Tibial artery (tissue), 4 donors: ENCODE results near the gene GTF2IRD1.

Experiments used
- DNase-seq, 2 donors: peaks; one replicate each; pipeline ENCODE4 v3.0.0-alpha.2; 2019
- H3K27ac ChIP-seq, 2 donors: fragments of 200-600 bp; sonication (generic) in 1 of 2; 1 replicate in 1 of 2; 2 replicates in 1 of 2; pipeline ENCODE4 v1.5.1; 2018 to 2019; ENCODE audit warnings: mild to moderate bottlenecking in 1 of 2
- H3K27me3 ChIP-seq, 2 donors: fragments of 200-600 bp; sonication (generic) in 1 of 2; one replicate each; pipeline versions ENCODE4 v1.5.1 to v1.6.0; 2016 to 2019
- H3K36me3 ChIP-seq, 3 donors: fragments of 200-600 bp; sonication (generic) in 2 of 3; one replicate each; pipeline ENCODE4 v1.5.1; 2016 to 2019; ENCODE audit warnings: mild to moderate bottlenecking in 2 of 3
- H3K4me1 ChIP-seq, 4 donors: fragments of 200-600 bp; sonication (generic) in 2 of 4; 1 replicate in 3 of 4; 2 replicates in 1 of 4; pipeline ENCODE4 v1.5.1; 2016 to 2019
- H3K4me3 ChIP-seq, 2 donors: fragments of 200-600 bp; sonication (generic) in 1 of 2; 1 replicate in 1 of 2; 2 replicates in 1 of 2; pipeline ENCODE4 v1.5.1; 2018 to 2019; ENCODE audit warnings: mild to moderate bottlenecking in 2 of 2
- H3K9me3 ChIP-seq, 3 donors: fragments of 200-600 bp; sonication (generic) in 1 of 3; one replicate each; pipeline ENCODE4 v1.5.1; 2016 to 2019
- CTCF ChIP-seq, 2 experiments: fragments of 200-600 bp in 1 of 2; fragments of 450-650 bp in 1 of 2; IDR thresholded peaks; one replicate each; pipeline ENCODE4 v1.5.1; 2017 to 2019; ENCODE audit warnings: antibody characterized with exemption in 2 of 2, mild to moderate bottlenecking in 1 of 2, moderate library complexity in 1 of 2
- intact Hi-C: fragments of 100-400 bp; cut with DNase I; formaldehyde crosslinking; loops from one replicate; pipeline ENCODE4 v1.15.0; 2023; ENCODE audit warnings: low total_unique reads

Gene GTF2IRD1

GRCh38 chr7:74455928-74456327 lies 2.2 kb downstream of the GTF2IRD1 start:
- no peaks in the 10 kb centered on the region for H3K27me3 ChIP-seq
- no peaks in the 10 kb centered on the region for H3K9me3 ChIP-seq
- peaks cover 0 to 28% (median 20%) of the 10 kb centered on the region in 4 donors for H3K4me1 ChIP-seq
- TF ChIP-seq CTCF (IDR thresholded peaks at IDR 0.05), result no peak
- intact Hi-C loops, result loop anchor here (2.0 to 10.0 kb wide), 2 partner anchors 25 to 199 kb away; partner anchors contain the start of gene GTF2I
- DNase-seq, result no peak
- no peaks in the 10 kb centered on the region for H3K36me3 ChIP-seq
- peak overlapping the region; percentile 90 to 94 for H3K27ac ChIP-seq
- no peak overlapping the region for H3K4me3 ChIP-seq

DNA sequence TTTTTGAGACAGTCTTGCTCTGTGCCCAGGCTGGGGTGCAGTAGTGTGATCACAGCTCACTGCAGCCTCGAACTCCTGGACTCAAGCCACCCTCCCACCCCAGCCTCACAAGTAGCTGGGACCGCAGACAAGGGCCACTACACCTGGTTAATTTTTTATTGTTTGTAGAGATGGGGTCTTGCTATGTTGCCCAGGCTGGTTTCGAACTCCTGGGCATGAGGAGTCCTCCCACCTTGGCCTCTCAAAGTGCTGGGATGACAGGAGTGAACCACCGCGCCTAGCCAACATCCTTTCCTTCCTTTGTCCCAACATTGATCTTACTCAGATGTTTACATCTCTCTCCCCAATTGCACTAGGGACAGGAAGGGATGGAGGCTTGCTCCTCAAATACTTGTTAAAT lies 3.3 kb downstream of the GTF2IRD1 start:
- intact Hi-C loops, result loop anchor here (10.0 kb wide), 1 partner anchor 198 kb away; the partner anchor contains the start of gene GTF2I
- H3K36me3 ChIP-seq, result no peaks in the 10 kb centered on the region
- H3K27me3 ChIP-seq, result no peaks in the 10 kb centered on the region
- no peaks in the 10 kb centered on the region for H3K9me3 ChIP-seq
- no peak for DNase-seq
- H3K4me3 ChIP-seq, result no peak overlapping the region
- peaks cover 0 to 28% (median 20%) of the 10 kb centered on the region in 4 donors for H3K4me1 ChIP-seq
- peak overlapping the region in 1 of 2 donors; percentile 26 for H3K27ac ChIP-seq
- TF ChIP-seq CTCF (IDR thresholded peaks at IDR 0.05), result no peak

DNA sequence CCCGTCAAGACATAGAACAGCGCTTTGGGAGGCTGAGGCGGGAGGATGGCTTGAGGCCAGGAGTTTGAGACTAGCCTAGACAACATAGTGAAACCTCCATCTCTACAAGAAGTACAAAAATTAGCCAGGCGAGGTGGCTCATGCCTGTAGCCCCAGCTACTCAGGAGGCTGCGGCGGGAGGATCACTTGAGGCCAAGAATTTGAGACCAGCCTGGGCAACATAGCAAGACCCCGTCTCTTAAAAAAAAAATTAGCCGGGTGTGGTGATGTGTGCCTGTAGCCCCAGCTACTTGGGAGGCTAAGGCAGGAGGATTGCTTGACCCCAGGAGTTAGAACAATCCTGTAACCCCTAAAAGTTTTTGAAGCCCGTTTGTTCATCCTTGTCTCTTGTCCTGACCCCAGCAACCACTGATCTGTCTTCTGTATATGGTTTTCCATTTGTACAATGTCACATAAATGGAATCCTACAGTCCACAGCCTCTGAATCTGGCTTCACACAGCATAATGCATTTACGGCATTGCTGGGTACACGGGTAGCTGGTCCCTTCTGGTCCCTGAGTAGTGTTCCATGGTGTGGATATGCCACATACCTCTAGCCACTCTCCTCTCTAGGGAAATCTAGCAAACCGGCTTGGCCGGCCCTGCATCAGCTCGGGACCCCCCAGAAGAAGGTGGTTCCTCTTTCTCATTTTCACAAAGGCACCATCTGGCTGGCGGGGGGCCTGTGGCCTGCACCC lies 8.4 kb downstream of the GTF2IRD1 start:
- no peak for DNase-seq
- H3K27ac ChIP-seq, result no peak overlapping the region
- H3K4me1 ChIP-seq, result no peaks in the 10 kb centered on the region
- no peak overlapping the region for H3K4me3 ChIP-seq
- H3K9me3 ChIP-seq, result no peaks in the 10 kb centered on the region
- intact Hi-C loops, result no loop called here
- no peaks in the 10 kb centered on the region for H3K36me3 ChIP-seq
- H3K27me3 ChIP-seq, result no peaks in the 10 kb centered on the region
- TF ChIP-seq CTCF (IDR thresholded peaks at IDR 0.05), result no peak

DNA sequence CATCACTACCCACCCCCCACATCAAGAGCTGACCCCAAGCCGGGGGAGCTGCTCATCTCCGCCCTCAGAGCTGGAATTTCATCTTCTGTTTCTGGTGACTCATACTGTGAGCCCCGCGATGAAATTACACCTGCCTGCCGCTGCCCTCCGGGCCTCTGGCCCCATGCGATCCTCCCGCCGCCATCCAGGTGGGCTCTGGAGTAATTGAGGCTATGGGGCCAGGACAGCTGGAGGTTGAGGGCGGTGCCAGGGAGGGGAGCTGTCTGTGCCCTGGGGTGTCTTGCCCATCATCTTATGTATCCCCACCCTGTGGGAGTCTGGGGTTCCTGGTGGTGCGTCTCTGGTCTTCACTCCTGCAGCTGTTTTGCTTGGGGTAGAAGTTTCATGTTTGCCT lies 9.0 kb downstream of the GTF2IRD1 start:
- intact Hi-C loops, result no loop called here
- Histone ChIP-seq H3K27ac (no peak overlapping the region), H3K4me3 (no peak overlapping the region), H3K4me1 (no peaks in the 10 kb centered on the region), H3K36me3 (no peaks in the 10 kb centered on the region), H3K9me3 (no peaks in the 10 kb centered on the region), H3K27me3 (no peaks in the 10 kb centered on the region)
- TF ChIP-seq CTCF (IDR thresholded peaks at IDR 0.05), result no peak
- no peak for DNase-seq

DNA sequence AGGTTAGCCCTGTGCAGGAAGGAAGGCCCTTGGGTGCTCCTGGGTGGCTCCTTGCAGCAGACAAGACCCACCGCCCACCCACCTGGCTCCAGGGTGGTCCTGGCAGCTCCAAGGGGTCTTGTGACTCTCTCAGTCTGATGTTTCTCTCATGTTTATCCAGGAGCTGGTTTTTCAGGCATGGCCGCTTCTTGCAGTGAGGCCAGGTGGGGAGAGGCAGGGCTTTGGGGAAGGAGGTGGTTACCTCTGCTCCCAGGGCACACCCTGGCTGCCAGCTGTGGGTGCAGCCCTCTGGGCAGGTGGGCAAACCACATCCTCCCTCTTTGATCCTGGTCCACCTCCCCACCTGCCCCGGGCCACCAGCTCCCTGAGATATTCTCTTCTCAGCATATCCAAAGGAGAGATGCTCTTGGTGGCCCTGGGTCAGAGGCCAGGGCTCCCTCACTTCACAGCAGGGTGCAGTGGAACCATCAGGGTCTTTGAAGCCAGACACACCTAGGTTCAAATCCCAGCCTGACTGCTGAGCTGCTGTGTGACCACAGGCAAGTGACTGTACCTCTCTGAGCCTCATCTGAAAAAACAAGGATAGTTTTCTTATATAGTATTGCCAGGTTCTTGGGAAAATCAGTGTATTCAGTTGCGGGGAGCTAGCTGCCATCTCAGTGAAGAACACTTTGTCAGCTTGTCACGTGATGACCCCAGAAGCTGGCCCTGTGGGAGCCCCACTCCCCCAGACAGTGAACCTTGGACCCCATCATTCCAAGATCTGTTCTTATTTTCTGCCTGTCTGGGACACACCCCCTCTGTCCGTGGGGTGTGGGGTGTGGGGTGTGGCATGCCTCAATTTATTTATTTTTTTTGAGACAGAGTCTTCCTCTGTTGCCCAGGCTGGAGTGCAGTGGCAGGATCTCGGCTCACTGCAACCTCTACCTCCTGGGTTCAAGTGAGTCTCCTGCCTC lies 11.5 kb downstream of the GTF2IRD1 start:
- no peak for TF ChIP-seq CTCF (IDR thresholded peaks at IDR 0.05)
- Histone ChIP-seq H3K9me3 (no peaks in the 10 kb centered on the region), H3K36me3 (no peaks in the 10 kb centered on the region), H3K4me3 (no peak overlapping the region), H3K4me1 (no peaks in the 10 kb centered on the region), H3K27ac (no peak overlapping the region), H3K27me3 (no peaks in the 10 kb centered on the region)
- intact Hi-C loops, result no loop called here
- DNase-seq, result no peak
